Fibroblast of lung (primary cell): ENCODE results near the gene FAAP100. TPM values are rescaled to one million over a fixed set of nuclear protein-coding genes. Genes with fewer than 3 reads are reported as not detected.
A peak's percentile ranks its signal among the peaks of the same experiment; 100 is the strongest.

Source experiments
- DNase-seq, 2 donors: peaks; one replicate each; pipeline versions ENCODE4 v3.0.0 to v3.0.0-alpha.2; 2010; ENCODE audit warnings: low read depth in 2 of 2
- H2AFZ ChIP-seq: 2 replicates; pipeline ENCODE4 v1.5.1; 2012; ENCODE audit warnings: low read length, control low read depth, inconsistent platforms
- H3K27ac ChIP-seq: 2 replicates; pipeline ENCODE4 v1.5.1; 2011; ENCODE audit warnings: low read length, control low read depth; ENCODE audit not compliant: insufficient read depth
- H3K27me3 ChIP-seq: 2 replicates; pipeline ENCODE4 v1.5.1; 2011; ENCODE audit warnings: mild to moderate bottlenecking, low read length; ENCODE audit not compliant: control insufficient read depth, insufficient read depth
- H3K36me3 ChIP-seq: 2 replicates; pipeline ENCODE4 v1.5.1; 2011; ENCODE audit warnings: low read length; ENCODE audit not compliant: control insufficient read depth, insufficient read depth
- H3K4me1 ChIP-seq: 2 replicates; pipeline ENCODE4 v1.5.1; 2011; ENCODE audit warnings: low read length; ENCODE audit not compliant: control insufficient read depth, insufficient read depth; ENCODE audit errors: extremely low read depth
- H3K4me2 ChIP-seq: 2 replicates; pipeline ENCODE4 v1.5.1; 2011; ENCODE audit warnings: low read length, control low read depth; ENCODE audit not compliant: insufficient read depth; ENCODE audit errors: extremely low read depth
- H3K4me3 ChIP-seq, 4 experiments: fragments of 200-600 bp in 1 of 4; sonication (generic) in 1 of 4; replicated peaks in 1 of 4; 2 replicates each; pipeline ENCODE4 v1.5.1; 2011 to 2016; ENCODE audit warnings: low read length in 4 of 4, low read depth in 3 of 4, mild to moderate bottlenecking in 3 of 4, control low read depth in 2 of 4, inconsistent platforms in 1 of 4, mixed read lengths in 1 of 4; ENCODE audit not compliant: insufficient read depth in 1 of 4; ENCODE audit errors: control extremely low read depth in 1 of 4
- H3K79me2 ChIP-seq: 2 replicates; pipeline ENCODE4 v1.5.1; 2012; ENCODE audit warnings: mild to moderate bottlenecking, low read length, inconsistent platforms; ENCODE audit not compliant: control insufficient read depth, insufficient read depth
- H3K9ac ChIP-seq: 2 replicates; pipeline ENCODE4 v1.5.1; 2011; ENCODE audit warnings: mild to moderate bottlenecking, low read length, control low read depth; ENCODE audit not compliant: insufficient read depth
- H3K9me3 ChIP-seq: 2 replicates; pipeline ENCODE4 v1.5.1; 2012; ENCODE audit warnings: low read depth, low read length; ENCODE audit not compliant: control insufficient read depth, insufficient read depth
- H4K20me1 ChIP-seq: 2 replicates; pipeline ENCODE4 v1.5.1; 2011; ENCODE audit warnings: low read length; ENCODE audit not compliant: control insufficient read depth, insufficient read depth; ENCODE audit errors: extremely low read depth
- EZH2 ChIP-seq: IDR thresholded peaks from 2 replicates; pipeline ENCODE4 v1.5.1; 2012; ENCODE audit warnings: low read length, control low read depth, mild to moderate bottlenecking; ENCODE audit errors: missing control alignments
- polyA plus RNA-seq, 2 donors: library from polyadenylated mRNA; depleted of rRNA in 1 of 2; stranded (reverse) in 1 of 2; unstranded in 1 of 2; fragments of >200 nt; gene quantifications; 2 replicates each; pipeline ENCODE4 v1.2.1, GENCODE V29; 2011 to 2012; ENCODE audit warnings: missing spikeins in 1 of 2
- total RNA-seq: library from RNA; depleted of rRNA; stranded (reverse); fragments of >200 nt; gene quantifications from 2 replicates; pipeline ENCODE4 v1.2.1, GENCODE V29; 2014
- TF ChIP-seq, protein P1 (sequence below), 2 donors: IDR thresholded peaks in 1 of 2; conservative IDR thresholded peaks in 1 of 2; 1 replicate in 1 of 2; 2 replicates in 1 of 2; pipeline ENCODE4 v1.5.1; 2011 to 2012; ENCODE audit warnings: low read length in 2 of 2, control low read depth in 1 of 2, inconsistent platforms in 1 of 2, low read depth in 1 of 2, mild to moderate bottlenecking in 1 of 2

FAAP100 gene
- total and polyA plus RNA-seq, 2 donors (not counting 1 experiment from before 2014, with no cell fraction given): 6.7 to 10.4 TPM

GRCh38 chr17:81577278-81578000, 25.3 kb upstream of the FAAP100 start:
- no peaks in the 10 kb centered on the region for H4K20me1 ChIP-seq
- TF ChIP-seq, protein P1, sequence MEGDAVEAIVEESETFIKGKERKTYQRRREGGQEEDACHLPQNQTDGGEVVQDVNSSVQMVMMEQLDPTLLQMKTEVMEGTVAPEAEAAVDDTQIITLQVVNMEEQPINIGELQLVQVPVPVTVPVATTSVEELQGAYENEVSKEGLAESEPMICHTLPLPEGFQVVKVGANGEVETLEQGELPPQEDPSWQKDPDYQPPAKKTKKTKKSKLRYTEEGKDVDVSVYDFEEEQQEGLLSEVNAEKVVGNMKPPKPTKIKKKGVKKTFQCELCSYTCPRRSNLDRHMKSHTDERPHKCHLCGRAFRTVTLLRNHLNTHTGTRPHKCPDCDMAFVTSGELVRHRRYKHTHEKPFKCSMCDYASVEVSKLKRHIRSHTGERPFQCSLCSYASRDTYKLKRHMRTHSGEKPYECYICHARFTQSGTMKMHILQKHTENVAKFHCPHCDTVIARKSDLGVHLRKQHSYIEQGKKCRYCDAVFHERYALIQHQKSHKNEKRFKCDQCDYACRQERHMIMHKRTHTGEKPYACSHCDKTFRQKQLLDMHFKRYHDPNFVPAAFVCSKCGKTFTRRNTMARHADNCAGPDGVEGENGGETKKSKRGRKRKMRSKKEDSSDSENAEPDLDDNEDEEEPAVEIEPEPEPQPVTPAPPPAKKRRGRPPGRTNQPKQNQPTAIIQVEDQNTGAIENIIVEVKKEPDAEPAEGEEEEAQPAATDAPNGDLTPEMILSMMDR (conservative IDR thresholded peaks at IDR 0.05 in 1 of 2, IDR thresholded peaks at IDR 0.05 in 1 of 2; ENCODE audit: low read depth in 1 of 2, low read length in 2 of 2): no peak
- no peak for TF ChIP-seq EZH2
- H3K4me1 ChIP-seq: peaks cover 24% of the 10 kb centered on the region
- H3K27me3 ChIP-seq: no peaks in the 10 kb centered on the region
- DNase-seq: no peak
- no peak overlapping the region for H2AFZ ChIP-seq
- H3K27ac ChIP-seq: peak overlapping the region; percentile 48
- no peak overlapping the region for H3K9ac ChIP-seq
- no peaks in the 10 kb centered on the region for H3K9me3 ChIP-seq
- H3K36me3 ChIP-seq: peaks cover 19% of the 10 kb centered on the region
- peaks cover 37% of the 10 kb centered on the region for H3K79me2 ChIP-seq
- H3K4me3 ChIP-seq: peak overlapping the region in 1 of 4 experiments; percentile 22
- H3K4me2 ChIP-seq: peak overlapping the region; percentile 55

DNA sequence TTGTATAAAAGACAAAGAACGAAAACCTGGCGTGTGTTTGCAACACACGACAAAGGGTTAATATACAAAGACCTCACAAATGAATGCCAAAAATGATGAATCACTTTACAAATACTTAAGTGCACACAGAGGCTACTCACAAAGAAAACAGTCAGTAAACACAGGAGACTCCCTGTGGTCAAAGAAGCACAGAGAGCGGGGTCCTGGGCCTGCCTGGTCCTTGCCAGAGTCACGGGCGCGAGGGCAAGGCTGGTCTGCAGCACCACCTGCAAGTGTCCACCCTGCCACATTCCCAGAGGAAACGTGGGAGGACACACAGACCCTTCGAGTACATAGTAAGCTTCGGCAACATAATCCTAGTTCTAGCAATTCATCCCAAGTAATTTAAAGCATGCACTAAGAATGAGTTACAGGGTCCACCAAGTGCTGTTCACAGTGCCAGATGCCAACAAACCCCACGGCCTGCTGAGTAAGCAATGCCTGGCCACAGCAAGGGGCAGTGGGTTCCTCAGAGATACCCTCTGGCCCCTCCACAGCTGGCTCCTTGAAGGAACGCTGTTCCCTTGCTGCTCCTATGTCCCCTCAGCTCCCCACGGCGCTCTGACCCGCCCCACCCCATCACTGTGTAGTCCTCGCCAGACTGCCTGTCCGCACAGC, 24.6 kb upstream of the FAAP100 start:
- Histone ChIP-seq H3K9ac (no peak overlapping the region), H3K27me3 (no peaks in the 10 kb centered on the region), H3K79me2 (peaks cover 33% of the 10 kb centered on the region), H3K27ac (peak overlapping the region; percentile 48), H2AFZ (no peak overlapping the region), H3K9me3 (no peaks in the 10 kb centered on the region), H3K4me1 (peaks cover 23% of the 10 kb centered on the region), H3K36me3 (peaks cover 17% of the 10 kb centered on the region), H3K4me3 (peak overlapping the region in 1 of 4 experiments; percentile 22), H3K4me2 (peak overlapping the region; percentile 55), H4K20me1 (no peaks in the 10 kb centered on the region)
- DNase-seq: peak; percentile 74 to 94
- TF ChIP-seq EZH2: no peak
- TF ChIP-seq, protein P1 (conservative IDR thresholded peaks at IDR 0.05 in 1 of 2, IDR thresholded peaks at IDR 0.05 in 1 of 2; ENCODE audit: low read depth in 1 of 2, low read length in 2 of 2): peak in 1 of 2 donors; percentile 2

DNA sequence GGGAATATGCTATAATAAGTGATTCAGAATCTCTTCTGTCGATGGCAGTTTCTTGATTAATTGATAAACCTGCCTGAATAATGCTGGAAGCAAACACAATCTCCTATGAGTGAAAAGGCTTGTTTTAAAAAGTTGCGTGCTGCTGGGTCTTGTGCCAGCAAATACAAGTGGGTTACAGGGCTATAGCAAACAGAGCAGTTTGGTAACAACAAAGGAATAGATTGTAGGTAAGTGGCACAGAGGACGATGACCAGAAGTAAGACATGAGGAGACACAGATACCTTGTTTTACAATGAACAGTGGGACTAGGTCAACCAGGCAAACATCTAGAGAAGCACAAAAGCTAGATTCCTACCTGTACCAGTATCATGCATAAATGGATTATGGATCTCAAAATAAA, 23.7 kb upstream of the FAAP100 start:
- Histone ChIP-seq H3K4me1 (peaks cover 23% of the 10 kb centered on the region), H3K27ac (no peak overlapping the region)

More for the DNA sequence above, 23.7 kb upstream of the FAAP100 start:
- no peaks in the 10 kb centered on the region for H3K9me3 ChIP-seq
- no peak overlapping the region for H2AFZ ChIP-seq
- H4K20me1 ChIP-seq: no peaks in the 10 kb centered on the region
- H3K79me2 ChIP-seq: peaks cover 28% of the 10 kb centered on the region
- TF ChIP-seq, protein P1 (conservative IDR thresholded peaks at IDR 0.05 in 1 of 2, IDR thresholded peaks at IDR 0.05 in 1 of 2; ENCODE audit: low read depth in 1 of 2, low read length in 2 of 2): no peak
- no peak for TF ChIP-seq EZH2
- H3K27me3 ChIP-seq: no peaks in the 10 kb centered on the region
- H3K4me3 ChIP-seq: no peak overlapping the region
- H3K9ac ChIP-seq: no peak overlapping the region
- no peak for DNase-seq
- peaks cover 22% of the 10 kb centered on the region for H3K36me3 ChIP-seq
- H3K4me2 ChIP-seq: no peak overlapping the region
